WTC11 (cell line): Measurements from ENCODE around the gene MCCC2.

ENCODE experiments used
- CREB1 ChIP-seq: sonication (generic); formaldehyde crosslinking; IDR thresholded peaks from 2 replicates; pipeline ENCODE4 v1.8.0; 2023; ENCODE audit warnings: mild to moderate bottlenecking, missing genetic modification reagents
- CTCF ChIP-seq: fragments of 200-600 bp; IDR thresholded peaks from 2 replicates; pipeline ENCODE4 v1.8.0; 2022; ENCODE audit warnings: antibody characterized with exemption
- IRF2 ChIP-seq: sonication (generic); formaldehyde crosslinking; IDR thresholded peaks from 2 replicates; pipeline ENCODE4 v1.8.0; 2022; ENCODE audit warnings: low read depth, missing genetic modification reagents, borderline replicate concordance
- JAZF1 ChIP-seq: fragments of 250-450 bp; sonication (Bioruptor Pico); IDR thresholded peaks from 2 replicates; pipeline ENCODE4 v1.9.0; 2021; ENCODE audit warnings: moderate library complexity, mild to moderate bottlenecking, inconsistent platforms
- MAX ChIP-seq: sonication (generic); formaldehyde crosslinking; IDR thresholded peaks from 2 replicates; pipeline ENCODE4 v1.8.0; 2022; ENCODE audit warnings: mild to moderate bottlenecking, missing genetic modification reagents
- NFE2L1 ChIP-seq: sonication (generic); formaldehyde crosslinking; IDR thresholded peaks from 2 replicates; pipeline ENCODE4 v1.8.1; 2023; ENCODE audit warnings: missing genetic modification reagents
- SP1 ChIP-seq: sonication (generic); formaldehyde crosslinking; conservative IDR thresholded peaks from 2 replicates; pipeline ENCODE4 v1.8.1; 2022; ENCODE audit warnings: missing genetic modification reagents
- ZNF281 ChIP-seq: sonication (generic); formaldehyde crosslinking; IDR thresholded peaks from 2 replicates; pipeline ENCODE4 v1.8.0; 2023; ENCODE audit warnings: mild to moderate bottlenecking, missing genetic modification reagents
- ZNF423 ChIP-seq: fragments of 250-450 bp; sonication (Bioruptor Pico); IDR thresholded peaks from 2 replicates; pipeline ENCODE4 v2.1.2; 2022; ENCODE audit warnings: mild to moderate bottlenecking, moderate library complexity
- TF ChIP-seq, protein P1 (sequence below): sonication (generic); formaldehyde crosslinking; IDR thresholded peaks from 2 replicates; pipeline ENCODE4 v1.8.1; 2023; ENCODE audit warnings: mild to moderate bottlenecking, missing genetic modification reagents, moderate library complexity
- TF ChIP-seq, protein P2 (sequence below): sonication (generic); formaldehyde crosslinking; IDR thresholded peaks from 2 replicates; pipeline ENCODE4 v1.8.1; 2023; ENCODE audit warnings: mild to moderate bottlenecking, missing genetic modification reagents
- TF ChIP-seq, protein P3 (sequence below): sonication (generic); formaldehyde crosslinking; IDR thresholded peaks from 2 replicates; pipeline ENCODE4 v1.8.1; 2023; ENCODE audit warnings: mild to moderate bottlenecking, missing genetic modification reagents, moderate library complexity

DNA sequence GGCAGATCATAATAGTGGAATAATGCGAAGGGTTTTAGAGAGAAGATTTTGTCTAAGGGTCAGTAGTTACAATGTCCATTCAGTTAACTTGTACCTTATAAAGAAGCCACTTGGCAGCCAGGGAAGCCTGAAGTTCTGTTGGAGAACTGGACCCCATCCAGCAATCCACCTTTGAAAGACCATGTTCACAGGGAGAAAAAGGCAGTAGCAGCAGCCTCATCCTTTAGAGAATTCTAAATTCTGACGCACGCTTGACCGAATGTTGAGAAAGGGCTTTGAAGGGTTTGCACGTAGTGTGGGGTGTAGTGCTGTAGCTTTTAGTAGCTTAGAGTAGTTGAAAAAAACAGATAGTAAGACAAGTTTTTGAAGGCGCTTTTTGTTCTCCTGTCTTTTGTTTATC lies 42.8 kb downstream of the MCCC2 start:
- TF ChIP-seq NFE2L1 (CRISPR knock-in tag), result no peak
- TF ChIP-seq CTCF, result no peak
- TF ChIP-seq, protein P1, sequence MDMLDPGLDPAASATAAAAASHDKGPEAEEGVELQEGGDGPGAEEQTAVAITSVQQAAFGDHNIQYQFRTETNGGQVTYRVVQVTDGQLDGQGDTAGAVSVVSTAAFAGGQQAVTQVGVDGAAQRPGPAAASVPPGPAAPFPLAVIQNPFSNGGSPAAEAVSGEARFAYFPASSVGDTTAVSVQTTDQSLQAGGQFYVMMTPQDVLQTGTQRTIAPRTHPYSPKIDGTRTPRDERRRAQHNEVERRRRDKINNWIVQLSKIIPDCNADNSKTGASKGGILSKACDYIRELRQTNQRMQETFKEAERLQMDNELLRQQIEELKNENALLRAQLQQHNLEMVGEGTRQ (CRISPR knock-in tag), result no peak
- TF ChIP-seq, protein P2, sequence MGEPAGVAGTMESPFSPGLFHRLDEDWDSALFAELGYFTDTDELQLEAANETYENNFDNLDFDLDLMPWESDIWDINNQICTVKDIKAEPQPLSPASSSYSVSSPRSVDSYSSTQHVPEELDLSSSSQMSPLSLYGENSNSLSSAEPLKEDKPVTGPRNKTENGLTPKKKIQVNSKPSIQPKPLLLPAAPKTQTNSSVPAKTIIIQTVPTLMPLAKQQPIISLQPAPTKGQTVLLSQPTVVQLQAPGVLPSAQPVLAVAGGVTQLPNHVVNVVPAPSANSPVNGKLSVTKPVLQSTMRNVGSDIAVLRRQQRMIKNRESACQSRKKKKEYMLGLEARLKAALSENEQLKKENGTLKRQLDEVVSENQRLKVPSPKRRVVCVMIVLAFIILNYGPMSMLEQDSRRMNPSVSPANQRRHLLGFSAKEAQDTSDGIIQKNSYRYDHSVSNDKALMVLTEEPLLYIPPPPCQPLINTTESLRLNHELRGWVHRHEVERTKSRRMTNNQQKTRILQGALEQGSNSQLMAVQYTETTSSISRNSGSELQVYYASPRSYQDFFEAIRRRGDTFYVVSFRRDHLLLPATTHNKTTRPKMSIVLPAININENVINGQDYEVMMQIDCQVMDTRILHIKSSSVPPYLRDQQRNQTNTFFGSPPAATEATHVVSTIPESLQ (CRISPR knock-in tag), result no peak
- no peak for TF ChIP-seq SP1 (CRISPR knock-in tag)
- TF ChIP-seq, protein P3, sequence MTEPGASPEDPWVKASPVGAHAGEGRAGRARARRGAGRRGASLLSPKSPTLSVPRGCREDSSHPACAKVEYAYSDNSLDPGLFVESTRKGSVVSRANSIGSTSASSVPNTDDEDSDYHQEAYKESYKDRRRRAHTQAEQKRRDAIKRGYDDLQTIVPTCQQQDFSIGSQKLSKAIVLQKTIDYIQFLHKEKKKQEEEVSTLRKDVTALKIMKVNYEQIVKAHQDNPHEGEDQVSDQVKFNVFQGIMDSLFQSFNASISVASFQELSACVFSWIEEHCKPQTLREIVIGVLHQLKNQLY (CRISPR knock-in tag), result no peak
- TF ChIP-seq CREB1 (CRISPR knock-in tag), result no peak
- TF ChIP-seq IRF2 (CRISPR knock-in tag), result no peak
- TF ChIP-seq JAZF1 (CRISPR knock-in tag), result no peak
- TF ChIP-seq MAX (CRISPR knock-in tag), result no peak
- no peak for TF ChIP-seq ZNF281 (CRISPR knock-in tag)
- TF ChIP-seq ZNF423, result no peak
